Mesenchymal stem cell (in vitro differentiated cells and primary cell): ENCODE data around the gene RTN1.
A peak's percentile ranks its signal among the peaks of the same experiment; 100 is the strongest.

Source experiments
- DNase-seq: peaks from one replicate; pipeline ENCODE4 v3.0.0-alpha.2; 2013
- H2AFZ ChIP-seq: one replicate; pipeline ENCODE4 v1.6.1; 2013; ENCODE audit warnings: low read depth, mild to moderate bottlenecking, control low read depth, inconsistent platforms, low read length, moderate library complexity
- H2AK5ac ChIP-seq: 2 replicates; pipeline ENCODE4 v1.6.1; 2013; ENCODE audit warnings: low read length, moderate library complexity, mild to moderate bottlenecking, inconsistent platforms; ENCODE audit not compliant: severe bottlenecking
- H2BK120ac ChIP-seq: one replicate; pipeline ENCODE4 v1.6.1; 2013; ENCODE audit warnings: low read depth, mild to moderate bottlenecking, inconsistent platforms, low read length, moderate library complexity
- H2BK12ac ChIP-seq, 2 experiments: one replicate each; pipeline ENCODE4 v1.6.1; 2013; ENCODE audit warnings: inconsistent platforms in 2 of 2, low read length in 2 of 2, mild to moderate bottlenecking in 2 of 2, moderate library complexity in 2 of 2, control low read depth in 1 of 2
- H2BK15ac ChIP-seq: one replicate; pipeline ENCODE4 v1.6.1; 2013; ENCODE audit warnings: mild to moderate bottlenecking, low read depth, inconsistent platforms; ENCODE audit not compliant: poor library complexity, severe bottlenecking
- H2BK5ac ChIP-seq: 2 replicates; pipeline ENCODE4 v1.6.1; 2013; ENCODE audit warnings: low read depth, mild to moderate bottlenecking, low read length, control low read depth, inconsistent platforms; ENCODE audit not compliant: poor library complexity, severe bottlenecking
- H3K14ac ChIP-seq, 2 experiments: one replicate each; pipeline ENCODE4 v1.6.1; 2013; ENCODE audit warnings: inconsistent platforms in 2 of 2, low read length in 2 of 2, control low read depth in 1 of 2, mild to moderate bottlenecking in 1 of 2, moderate library complexity in 1 of 2
- H3K18ac ChIP-seq, 2 experiments: one replicate each; pipeline ENCODE4 v1.6.1; 2013; ENCODE audit warnings: inconsistent platforms in 2 of 2, low read length in 2 of 2, control low read depth in 1 of 2, low read depth in 1 of 2, mild to moderate bottlenecking in 1 of 2
- H3K23ac ChIP-seq, 2 experiments: one replicate each; pipeline ENCODE4 v1.6.1; 2013; ENCODE audit warnings: inconsistent platforms in 2 of 2, low read length in 2 of 2, mild to moderate bottlenecking in 2 of 2, moderate library complexity in 2 of 2, control low read depth in 1 of 2
- H3K27ac ChIP-seq: 2 replicates; pipeline ENCODE4 v1.5.1; 2013; ENCODE audit warnings: mild to moderate bottlenecking, moderate library complexity, low read length, control low read depth, inconsistent platforms; ENCODE audit not compliant: poor library complexity, severe bottlenecking
- H3K27me3 ChIP-seq, 2 experiments: 2 replicates each; pipeline versions ENCODE4 v1.6.1 to v1.7.0; 2013; ENCODE audit warnings: low read length in 2 of 2, mild to moderate bottlenecking in 2 of 2, moderate library complexity in 2 of 2, control low read depth in 1 of 2, inconsistent platforms in 1 of 2; ENCODE audit not compliant: control insufficient read depth in 1 of 2, insufficient read depth in 1 of 2
- H3K36me3 ChIP-seq, 2 experiments: 2 replicates each; pipeline versions ENCODE4 v1.6.1 to v1.7.0; 2013; ENCODE audit warnings: low read length in 2 of 2, control low read depth in 1 of 2, inconsistent platforms in 1 of 2, low read depth in 1 of 2, mild to moderate bottlenecking in 1 of 2; ENCODE audit not compliant: insufficient read depth in 2 of 2, control insufficient read depth in 1 of 2
- H3K4ac ChIP-seq, 2 experiments: one replicate each; pipeline ENCODE4 v1.6.1; 2013; ENCODE audit warnings: inconsistent platforms in 2 of 2, low read length in 2 of 2, mild to moderate bottlenecking in 2 of 2, moderate library complexity in 2 of 2, control low read depth in 1 of 2, low read depth in 1 of 2
- H3K4me1 ChIP-seq: 2 replicates; pipeline ENCODE4 v1.6.1; 2013; ENCODE audit warnings: low read depth, low read length, control low read depth; ENCODE audit not compliant: control insufficient read depth, insufficient read depth
- H3K4me2 ChIP-seq: 2 replicates; pipeline ENCODE4 v1.6.1; 2013; ENCODE audit warnings: low read length, mild to moderate bottlenecking, inconsistent platforms; ENCODE audit not compliant: poor library complexity, severe bottlenecking
- H3K4me3 ChIP-seq, 2 experiments: 2 replicates each; pipeline versions ENCODE4 v1.5.1 to v1.7.0; 2013; ENCODE audit warnings: low read length in 2 of 2, mild to moderate bottlenecking in 2 of 2, control low read depth in 1 of 2, low read depth in 1 of 2; ENCODE audit not compliant: insufficient read depth in 1 of 2
- H3K79me1 ChIP-seq: replicated peaks from 2 replicates; pipeline ENCODE4 v1.6.1; 2013; ENCODE audit warnings: mild to moderate bottlenecking, control low read depth, low read length, inconsistent platforms; ENCODE audit not compliant: poor library complexity, severe bottlenecking
- H3K9ac ChIP-seq: 2 replicates; pipeline ENCODE4 v1.7.0; 2013; ENCODE audit warnings: mild to moderate bottlenecking, low read length, moderate library complexity
- H3K9me3 ChIP-seq: 2 replicates; pipeline ENCODE4 v1.7.0; 2013; ENCODE audit warnings: mild to moderate bottlenecking, low read length; ENCODE audit not compliant: control insufficient read depth
- H4K8ac ChIP-seq: one replicate; pipeline ENCODE4 v1.6.1; 2013; ENCODE audit warnings: inconsistent platforms, mild to moderate bottlenecking, low read length, moderate library complexity
- H4K91ac ChIP-seq: one replicate; pipeline ENCODE4 v1.6.1; 2013; ENCODE audit warnings: mild to moderate bottlenecking, low read length, inconsistent platforms
- WGBS: methylation state at CpG from one replicate; pipeline ENCODE4 v1.1.7; 2013; ENCODE audit warnings: mixed read lengths; 5-methylcytosine and 5-hydroxymethylcytosine counted together

RTN1 gene

GRCh38 chr14:59918824-59919569 lies 48.4 kb upstream of the RTN1 start:
- Histone ChIP-seq H4K91ac (no peak overlapping the region), H3K4me3 (peak overlapping the region; percentile 49 to 80), H2AFZ (no peak overlapping the region), H3K14ac (peak overlapping the region in 1 of 2 experiments; percentile 18), H3K4me2 (peak overlapping the region; percentile 88), H2BK120ac (no peak overlapping the region), H3K27me3 (peaks cover 12 to 25% of the 10 kb centered on the region in 2 experiments), H3K4ac (no peak overlapping the region), H3K9ac (peak overlapping the region; percentile 81), H2BK15ac (no peak overlapping the region), H3K9me3 (no peaks in the 10 kb centered on the region), H2BK5ac (no peak overlapping the region), H3K4me1 (peaks cover 10% of the 10 kb centered on the region), H2AK5ac (no peak overlapping the region), H2BK12ac (no peak overlapping the region), H3K79me1 (no peaks in the 10 kb centered on the region), H4K8ac (no peak overlapping the region), H3K23ac (no peak overlapping the region), H3K27ac (no peak overlapping the region), H3K36me3 (no peaks in the 10 kb centered on the region), H3K18ac (no peak overlapping the region)
- WGBS, result 3% methylated on average over 17 of the region's 18 CpGs
- DNase-seq, result peak; percentile 49

GRCh38 chr14:59913187-59913586 lies 42.6 kb upstream of the RTN1 start:
- Histone ChIP-seq H2BK12ac (no peak overlapping the region), H3K4me3 (no peak overlapping the region), H2BK15ac (no peak overlapping the region), H3K4me2 (no peak overlapping the region), H3K9me3 (no peaks in the 10 kb centered on the region), H3K18ac (no peak overlapping the region), H3K36me3 (no peaks in the 10 kb centered on the region), H2BK5ac (no peak overlapping the region), H3K14ac (no peak overlapping the region), H2AFZ (no peak overlapping the region), H3K9ac (no peak overlapping the region), H2AK5ac (no peak overlapping the region), H4K8ac (no peak overlapping the region), H3K27me3 (peaks cover 0 to 11% of the 10 kb centered on the region in 2 experiments), H3K79me1 (no peaks in the 10 kb centered on the region), H2BK120ac (no peak overlapping the region), H3K4ac (no peak overlapping the region), H3K4me1 (no peaks in the 10 kb centered on the region), H4K91ac (no peak overlapping the region), H3K23ac (no peak overlapping the region), H3K27ac (no peak overlapping the region)
- WGBS, result 83% methylated on average over 1 of the region's 1 CpG
- DNase-seq, result no peak

- H3K9me3 ChIP-seq, result no peaks in the 10 kb centered on the region
- no peak overlapping the region for H3K18ac ChIP-seq
- WGBS, result 50% methylated on average over 1 of the region's 2 CpGs
- no peak overlapping the region for H2AFZ ChIP-seq
- no peak overlapping the region for H4K91ac ChIP-seq
- H4K8ac ChIP-seq, result no peak overlapping the region
- no peak overlapping the region for H3K27ac ChIP-seq
- peaks cover 0 to 11% of the 10 kb centered on the region in 2 experiments for H3K27me3 ChIP-seq
- H3K4me3 ChIP-seq, result no peak overlapping the region
- no peak overlapping the region for H3K9ac ChIP-seq
- no peak for DNase-seq
- H3K79me1 ChIP-seq, result no peaks in the 10 kb centered on the region
- no peak overlapping the region for H3K4ac ChIP-seq
- H2AK5ac ChIP-seq, result no peak overlapping the region
- no peak overlapping the region for H3K4me2 ChIP-seq
- H2BK15ac ChIP-seq, result no peak overlapping the region
- H2BK120ac ChIP-seq, result no peak overlapping the region
- no peak overlapping the region for H2BK5ac ChIP-seq
- H2BK12ac ChIP-seq, result no peak overlapping the region
- no peak overlapping the region for H3K14ac ChIP-seq
- no peaks in the 10 kb centered on the region for H3K4me1 ChIP-seq
- no peak overlapping the region for H3K23ac ChIP-seq
- H3K36me3 ChIP-seq, result no peaks in the 10 kb centered on the region
Measured at GRCh38 chr14:59912443-59912842, 41.9 kb upstream of the RTN1 start.

GRCh38 chr14:59905188-59905587 lies 34.6 kb upstream of the RTN1 start:
- Histone ChIP-seq H4K8ac (no peak overlapping the region), H3K9me3 (peaks cover 5% of the 10 kb centered on the region), H3K4me2 (no peak overlapping the region)

More at GRCh38 chr14:59905188-59905587, 34.6 kb upstream of the RTN1 start:
- H2BK120ac ChIP-seq, result no peak overlapping the region
- no peak overlapping the region for H3K18ac ChIP-seq
- H2AFZ ChIP-seq, result no peak overlapping the region
- H2BK15ac ChIP-seq, result no peak overlapping the region
- no peak overlapping the region for H2AK5ac ChIP-seq
- no peaks in the 10 kb centered on the region for H3K36me3 ChIP-seq
- WGBS, result 68% methylated on average over 2 of the region's 2 CpGs
- no peak overlapping the region for H3K23ac ChIP-seq
- H3K79me1 ChIP-seq, result no peaks in the 10 kb centered on the region
- H3K4ac ChIP-seq, result no peak overlapping the region
- peak; percentile 1 for DNase-seq
- no peaks in the 10 kb centered on the region for H3K4me1 ChIP-seq
- H2BK12ac ChIP-seq, result no peak overlapping the region
- no peak overlapping the region for H2BK5ac ChIP-seq
- H3K14ac ChIP-seq, result no peak overlapping the region
- peaks cover 0 to 4% of the 10 kb centered on the region in 2 experiments for H3K27me3 ChIP-seq
- no peak overlapping the region for H3K4me3 ChIP-seq
- peak overlapping the region; percentile 27 for H3K9ac ChIP-seq
- H4K91ac ChIP-seq, result no peak overlapping the region
- no peak overlapping the region for H3K27ac ChIP-seq
